OCI-LY7 (cell line): ENCODE measurements around the gene PHF8.

Source experiments
- CTCF ChIP-seq: fragments of 200-600 bp; sonication (generic); conservative IDR thresholded peaks from 2 replicates; pipeline ENCODE4 v1.5.1; 2014; ENCODE audit warnings: mild to moderate bottlenecking, antibody characterized with exemption, low read length, moderate library complexity, mixed read lengths
- EZH2phosphoT487 ChIP-seq: fragments of 200-600 bp; sonication (generic); IDR thresholded peaks from 2 replicates; pipeline ENCODE4 v1.6.1; 2018; ENCODE audit warnings: low read depth, borderline replicate concordance, mild to moderate bottlenecking, mixed run types, antibody characterized with exemption, low read length, moderate library complexity, mixed read lengths

- TF ChIP-seq CTCF (no peak), EZH2phosphoT487 (no peak)
Observed at GRCh38 chrX:54093159-54093558, 48.9 kb upstream of the PHF8 start.
